Panc1 (cell line): ENCODE measurements around the gene C1orf87. TPM values are rescaled to one million over a fixed set of nuclear protein-coding genes. Genes with fewer than 3 reads are reported as not detected.

Experiments
- ATAC-seq: fragments of 200-7000 bp; cut with Tn5 transposase; 2 replicates; pipeline ENCODE4 v1.9.1; 2020; ENCODE audit warnings: mild to moderate bottlenecking, moderate library complexity
- BruUV-seq: library from RNA; stranded (reverse); fragments of 400-500 nt; replicated peaks from 2 replicates; lab custom pipeline; 2021; lab: Mats Ljungman, UMichigan
- CTCF ChIA-PET: fragments of 300-600 bp; sonication (Branson Sonifier 250); formaldehyde crosslinking; loops from one replicate; lab custom pipeline; 2022; ENCODE audit warnings: antibody characterized with exemption; lab: Charles Lee
- POLR2A ChIA-PET: fragments of 300-600 bp; sonication (Branson Sonifier 250); formaldehyde crosslinking; loops from one replicate; lab custom pipeline; 2022; ENCODE audit warnings: antibody characterized with exemption; lab: Charles Lee
- DNase-seq: peaks from one replicate; pipeline ENCODE4 v3.0.0-alpha.2; 2010; ENCODE audit warnings: low read depth, low spot score
- H3K27ac ChIP-seq: 2 replicates; pipeline ENCODE4 v1.5.1; 2011; ENCODE audit warnings: mild to moderate bottlenecking, low read length, inconsistent platforms
- H3K27me3 ChIP-seq: fragments of 200-500 bp; sonication (Bioruptor generic); 2 replicates; pipeline ENCODE4 v1.6.0; 2014; ENCODE audit warnings: low read length, inconsistent platforms; ENCODE audit not compliant: control insufficient read depth, insufficient read depth
- H3K36me3 ChIP-seq: fragments of 200-500 bp; sonication (Bioruptor generic); 2 replicates; pipeline ENCODE4 v1.5.1; 2014; ENCODE audit warnings: inconsistent platforms, mild to moderate bottlenecking, low read length, moderate library complexity; ENCODE audit not compliant: control insufficient read depth, insufficient read depth
- H3K4me1 ChIP-seq: 2 replicates; pipeline ENCODE4 v1.5.1; 2011; ENCODE audit warnings: inconsistent platforms, mild to moderate bottlenecking, low read length, moderate library complexity; ENCODE audit not compliant: control insufficient read depth, insufficient read depth
- H3K4me3 ChIP-seq, 2 experiments: 2 replicates each; pipeline ENCODE4 v1.5.1; 2011 to 2012; ENCODE audit warnings: low read depth in 2 of 2, low read length in 2 of 2, mild to moderate bottlenecking in 2 of 2, inconsistent platforms in 1 of 2, moderate library complexity in 1 of 2
- H3K9me3 ChIP-seq: fragments of 200-500 bp; sonication (Bioruptor generic); 2 replicates; pipeline ENCODE4 v1.5.1; 2014; ENCODE audit warnings: low read depth, mild to moderate bottlenecking, inconsistent platforms, low read length, moderate library complexity; ENCODE audit not compliant: control insufficient read depth, insufficient read depth
- CTCF ChIP-seq: fragments of 450-650 bp; IDR thresholded peaks from 2 replicates; pipeline ENCODE4 v1.5.1; 2017; ENCODE audit warnings: mild to moderate bottlenecking
- POLR2AphosphoS5 ChIP-seq: IDR thresholded peaks from 2 replicates; pipeline ENCODE4 v1.6.1; 2012; ENCODE audit warnings: mild to moderate bottlenecking, low read depth, low read length, moderate library complexity
- SIN3A ChIP-seq: IDR thresholded peaks from 2 replicates; pipeline ENCODE4 v1.6.1; 2012; ENCODE audit warnings: low read depth, mild to moderate bottlenecking, low read length, moderate library complexity, borderline replicate concordance; ENCODE audit not compliant: insufficient read depth
- TCF7L2 ChIP-seq: IDR thresholded peaks from 2 replicates; pipeline ENCODE4 v1.6.1; 2011; ENCODE audit warnings: mild to moderate bottlenecking, low read depth, low read length, inconsistent platforms
- in situ Hi-C: cut with HindIII; loops from 2 replicates; pipeline ENCODE4 v1.10.0; 2016; ENCODE audit warnings: low sequenced_read_pairs, low pct_unique_long_range_greater_than_20kb
- intact Hi-C: fragments of 100-400 bp; cut with micrococcal nuclease; formaldehyde crosslinking; loops from one replicate; pipeline ENCODE4 v1.10.0; 2022; ENCODE audit not compliant: unreplicated experiment
- total RNA-seq: library from RNA; stranded (reverse); gene quantifications from one replicate; pipeline ENCODE4 v1.2.1, GENCODE V29; 2021; ENCODE audit not compliant: unreplicated experiment
- TF ChIP-seq, protein P1 (sequence below), 2 experiments: IDR thresholded peaks; 2 replicates each; pipeline ENCODE4 v1.6.1; 2011 to 2012; ENCODE audit warnings: low read depth in 2 of 2, control low read depth in 1 of 2, low read length in 1 of 2, mild to moderate bottlenecking in 1 of 2, moderate library complexity in 1 of 2; ENCODE audit not compliant: insufficient read depth in 1 of 2

C1orf87 gene
- total RNA-seq, 1 experiment from 2014 or later = not detected

DNA sequence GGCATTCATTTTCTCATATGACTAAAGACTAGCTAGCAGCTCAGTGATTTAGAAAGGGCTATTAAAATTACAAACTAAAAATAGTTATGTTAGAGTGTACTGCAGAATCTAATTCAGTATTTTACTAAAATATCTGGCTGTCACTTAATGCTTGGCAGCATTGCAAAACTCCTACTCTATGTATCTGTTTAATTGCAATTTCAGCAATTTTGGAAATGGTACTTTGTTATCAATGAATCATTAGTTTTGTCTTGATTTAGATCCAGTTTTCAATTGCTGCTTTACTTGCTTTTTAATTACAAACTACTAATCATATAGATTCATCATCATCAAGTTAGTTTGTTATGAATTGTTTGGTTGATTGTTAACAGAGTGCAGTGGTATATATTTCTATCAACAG lies 19.2 kb downstream of the C1orf87 start:
- intact Hi-C loops = no loop called here
- no peaks in the 10 kb centered on the region for H3K36me3 ChIP-seq
- H3K4me1 ChIP-seq = no peaks in the 10 kb centered on the region
- 0 out of 2 replicates have a peak, but pooled peaks cover under 1% of the 10 kb centered on the region for H3K9me3 ChIP-seq
- POLR2A ChIA-PET = no interaction called here
- no peak overlapping the region for H3K27ac ChIP-seq
- no peak for TF ChIP-seq SIN3A
- TF ChIP-seq, protein P1, sequence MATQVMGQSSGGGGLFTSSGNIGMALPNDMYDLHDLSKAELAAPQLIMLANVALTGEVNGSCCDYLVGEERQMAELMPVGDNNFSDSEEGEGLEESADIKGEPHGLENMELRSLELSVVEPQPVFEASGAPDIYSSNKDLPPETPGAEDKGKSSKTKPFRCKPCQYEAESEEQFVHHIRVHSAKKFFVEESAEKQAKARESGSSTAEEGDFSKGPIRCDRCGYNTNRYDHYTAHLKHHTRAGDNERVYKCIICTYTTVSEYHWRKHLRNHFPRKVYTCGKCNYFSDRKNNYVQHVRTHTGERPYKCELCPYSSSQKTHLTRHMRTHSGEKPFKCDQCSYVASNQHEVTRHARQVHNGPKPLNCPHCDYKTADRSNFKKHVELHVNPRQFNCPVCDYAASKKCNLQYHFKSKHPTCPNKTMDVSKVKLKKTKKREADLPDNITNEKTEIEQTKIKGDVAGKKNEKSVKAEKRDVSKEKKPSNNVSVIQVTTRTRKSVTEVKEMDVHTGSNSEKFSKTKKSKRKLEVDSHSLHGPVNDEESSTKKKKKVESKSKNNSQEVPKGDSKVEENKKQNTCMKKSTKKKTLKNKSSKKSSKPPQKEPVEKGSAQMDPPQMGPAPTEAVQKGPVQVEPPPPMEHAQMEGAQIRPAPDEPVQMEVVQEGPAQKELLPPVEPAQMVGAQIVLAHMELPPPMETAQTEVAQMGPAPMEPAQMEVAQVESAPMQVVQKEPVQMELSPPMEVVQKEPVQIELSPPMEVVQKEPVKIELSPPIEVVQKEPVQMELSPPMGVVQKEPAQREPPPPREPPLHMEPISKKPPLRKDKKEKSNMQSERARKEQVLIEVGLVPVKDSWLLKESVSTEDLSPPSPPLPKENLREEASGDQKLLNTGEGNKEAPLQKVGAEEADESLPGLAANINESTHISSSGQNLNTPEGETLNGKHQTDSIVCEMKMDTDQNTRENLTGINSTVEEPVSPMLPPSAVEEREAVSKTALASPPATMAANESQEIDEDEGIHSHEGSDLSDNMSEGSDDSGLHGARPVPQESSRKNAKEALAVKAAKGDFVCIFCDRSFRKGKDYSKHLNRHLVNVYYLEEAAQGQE (IDR thresholded peaks at IDR 0.05; ENCODE audit: insufficient read depth in 1 of 2, low read depth in 2 of 2, low read length in 1 of 2) = no peak
- in situ Hi-C loops = no loop called here
- no peak for ATAC-seq
- CTCF ChIA-PET = no interaction called here
- DNase-seq = no peak
- BruUV-seq = no TSS peak
- H3K27me3 ChIP-seq = no peaks in the 10 kb centered on the region
- H3K4me3 ChIP-seq = no peak overlapping the region

GRCh38 chr1:60052601-60053000 lies 21.0 kb downstream of the C1orf87 start:
- H3K9me3 ChIP-seq = 0 out of 2 replicates have a peak, but pooled peaks cover 4% of the 10 kb centered on the region
- intact Hi-C loops = no loop called here
- H3K4me1 ChIP-seq = no peaks in the 10 kb centered on the region
- BruUV-seq = no TSS peak
- ATAC-seq = no peak
- no peak overlapping the region for H3K4me3 ChIP-seq
- H3K27me3 ChIP-seq = no peaks in the 10 kb centered on the region
- TF ChIP-seq TCF7L2 (no peak), CTCF (no peak), SIN3A (no peak), POLR2AphosphoS5 (no peak)
- TF ChIP-seq, protein P1 (IDR thresholded peaks at IDR 0.05; ENCODE audit: insufficient read depth in 1 of 2, low read depth in 2 of 2, low read length in 1 of 2) = no peak
- no peak overlapping the region for H3K27ac ChIP-seq
- no peak for DNase-seq
- ChIA-PET CTCF (no interaction called here), POLR2A (no interaction called here)
- no peaks in the 10 kb centered on the region for H3K36me3 ChIP-seq
- in situ Hi-C loops = no loop called here
